ENCODE results near the gene PLXNA2.

Gene PLXNA2

DNA sequence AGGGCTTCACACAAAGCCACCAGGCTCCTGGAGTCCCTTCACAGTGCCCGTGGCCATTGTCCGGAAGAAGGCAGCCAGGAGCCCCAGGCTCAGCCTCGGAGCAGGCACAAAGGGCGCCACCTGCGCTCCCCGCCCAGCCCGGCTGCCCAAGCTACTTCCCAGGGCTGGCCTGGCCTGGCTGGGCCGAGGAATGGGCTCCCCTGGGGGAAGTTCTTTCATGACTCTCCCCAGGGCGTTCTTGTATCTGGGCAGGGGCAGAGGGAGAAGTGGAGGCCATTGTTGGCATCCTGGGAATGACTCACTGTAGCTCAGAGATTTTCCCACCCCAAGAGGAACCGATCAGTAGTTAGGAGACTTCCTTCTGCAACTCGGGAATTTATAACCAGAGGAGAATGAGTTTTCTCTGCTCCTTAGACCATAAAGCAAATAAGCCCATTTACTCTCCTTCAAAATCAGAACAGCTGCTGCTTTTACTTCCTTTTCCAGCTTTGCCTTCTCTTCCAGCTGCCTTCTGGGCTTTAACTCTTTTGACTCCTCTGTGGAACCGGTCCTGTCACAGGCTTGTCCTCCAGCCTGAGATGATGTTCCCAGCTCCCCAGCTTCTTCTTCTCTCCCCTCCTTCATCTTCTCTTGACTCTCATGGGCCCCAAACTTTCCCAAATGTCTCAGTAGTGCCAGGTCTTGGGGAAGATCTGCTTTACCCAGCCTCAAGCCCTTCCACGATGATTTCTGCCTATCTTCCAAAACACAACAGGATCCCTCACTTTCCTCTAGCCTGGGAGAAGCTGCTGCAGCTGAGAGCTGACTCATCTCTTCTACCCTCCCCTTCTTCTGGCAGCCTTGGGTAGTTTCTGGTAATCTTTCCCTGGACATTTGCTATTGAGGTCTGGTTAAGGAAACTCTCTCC is 214.6 kb downstream of the PLXNA2 start:
- DNase-seq (ENCODE audit: extremely low read depth, low read depth), result peak; percentile 44
- TF ChIP-seq, protein P1, sequence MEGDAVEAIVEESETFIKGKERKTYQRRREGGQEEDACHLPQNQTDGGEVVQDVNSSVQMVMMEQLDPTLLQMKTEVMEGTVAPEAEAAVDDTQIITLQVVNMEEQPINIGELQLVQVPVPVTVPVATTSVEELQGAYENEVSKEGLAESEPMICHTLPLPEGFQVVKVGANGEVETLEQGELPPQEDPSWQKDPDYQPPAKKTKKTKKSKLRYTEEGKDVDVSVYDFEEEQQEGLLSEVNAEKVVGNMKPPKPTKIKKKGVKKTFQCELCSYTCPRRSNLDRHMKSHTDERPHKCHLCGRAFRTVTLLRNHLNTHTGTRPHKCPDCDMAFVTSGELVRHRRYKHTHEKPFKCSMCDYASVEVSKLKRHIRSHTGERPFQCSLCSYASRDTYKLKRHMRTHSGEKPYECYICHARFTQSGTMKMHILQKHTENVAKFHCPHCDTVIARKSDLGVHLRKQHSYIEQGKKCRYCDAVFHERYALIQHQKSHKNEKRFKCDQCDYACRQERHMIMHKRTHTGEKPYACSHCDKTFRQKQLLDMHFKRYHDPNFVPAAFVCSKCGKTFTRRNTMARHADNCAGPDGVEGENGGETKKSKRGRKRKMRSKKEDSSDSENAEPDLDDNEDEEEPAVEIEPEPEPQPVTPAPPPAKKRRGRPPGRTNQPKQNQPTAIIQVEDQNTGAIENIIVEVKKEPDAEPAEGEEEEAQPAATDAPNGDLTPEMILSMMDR (IDR thresholded peaks at IDR 0.05; ENCODE audit: low read depth, low read length), result no peak

DNA sequence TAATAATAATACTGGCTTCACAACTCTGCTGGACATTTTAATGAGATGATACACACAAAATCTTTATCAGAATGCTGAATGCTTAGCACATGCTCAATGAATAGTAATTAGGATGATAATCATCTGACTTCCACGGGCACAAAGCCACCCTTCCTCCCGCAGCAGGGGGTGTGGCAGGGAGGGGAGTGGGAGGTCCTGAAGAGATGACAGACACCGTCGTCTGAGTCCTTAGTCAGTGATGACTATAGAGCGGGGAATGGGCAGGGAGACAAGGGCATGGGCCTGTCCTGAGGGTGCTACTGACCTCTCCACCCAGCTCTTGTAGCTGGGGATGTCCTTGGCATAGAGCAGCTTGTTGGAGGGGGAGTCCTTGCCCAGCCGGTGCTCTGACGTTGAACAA is 215.7 kb downstream of the PLXNA2 start:
- TF ChIP-seq, protein P1 (IDR thresholded peaks at IDR 0.05; ENCODE audit: low read depth, low read length), result no peak
- no peak for DNase-seq (ENCODE audit: extremely low read depth, low read depth)

DNA sequence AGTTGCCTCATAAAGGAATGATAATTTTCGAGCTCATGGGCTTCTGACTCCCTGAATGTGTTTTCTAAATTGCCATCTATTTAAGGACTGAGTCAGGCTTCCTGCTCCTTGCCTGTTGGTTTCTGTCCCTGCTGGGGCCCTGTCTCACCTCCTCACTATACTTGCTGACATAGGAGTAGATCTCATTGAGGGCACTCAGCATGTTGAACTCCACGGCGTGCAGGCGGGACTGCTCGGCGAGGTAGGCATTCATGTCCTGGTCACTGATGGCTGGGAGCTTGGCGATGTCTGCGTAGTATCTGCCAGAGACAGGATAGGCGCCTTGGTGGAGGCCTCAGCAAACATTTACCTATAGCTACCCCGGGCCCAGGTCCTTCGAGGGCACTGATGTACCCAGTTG is 216.3 kb downstream of the PLXNA2 start:
- no peak for DNase-seq (ENCODE audit: extremely low read depth, low read depth)
- TF ChIP-seq, protein P1 (IDR thresholded peaks at IDR 0.05; ENCODE audit: low read depth, low read length), result no peak

DNA sequence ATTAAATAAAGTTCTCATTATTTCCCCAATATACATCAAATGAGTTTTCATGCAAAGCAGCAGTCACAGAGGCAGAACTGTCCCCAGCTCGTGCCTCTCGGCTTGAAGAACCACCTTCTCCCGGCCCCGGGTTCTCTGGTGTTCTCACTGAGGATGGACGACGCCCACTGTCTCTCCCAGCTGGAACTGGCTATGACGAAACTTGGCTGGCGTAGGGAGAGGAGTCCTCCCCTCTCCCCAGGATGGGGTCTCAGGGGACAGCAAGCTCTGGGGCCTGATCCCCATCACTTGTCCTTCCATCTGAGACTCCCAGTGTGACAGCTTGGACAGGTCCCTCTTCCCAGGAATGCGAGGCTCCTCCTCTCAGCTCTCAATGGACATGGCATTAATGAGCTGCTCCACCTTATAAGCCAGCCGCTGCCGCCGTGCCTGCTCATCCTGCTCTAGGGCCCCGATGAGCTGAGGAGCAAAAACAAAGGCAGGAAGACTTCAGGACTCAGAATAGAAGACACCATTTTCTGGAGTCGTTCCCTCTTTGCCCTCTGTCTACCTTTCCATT is 217.2 kb downstream of the PLXNA2 start:
- no peak for DNase-seq (ENCODE audit: extremely low read depth, low read depth)
- TF ChIP-seq, protein P1 (IDR thresholded peaks at IDR 0.05; ENCODE audit: low read depth, low read length), result no peak

GRCh38 chr1:208025031-208025430 is 219.2 kb downstream of the PLXNA2 start:
- TF ChIP-seq, protein P1 (IDR thresholded peaks at IDR 0.05; ENCODE audit: low read depth, low read length), result no peak
- DNase-seq (ENCODE audit: extremely low read depth, low read depth), result peak; percentile 85

DNA sequence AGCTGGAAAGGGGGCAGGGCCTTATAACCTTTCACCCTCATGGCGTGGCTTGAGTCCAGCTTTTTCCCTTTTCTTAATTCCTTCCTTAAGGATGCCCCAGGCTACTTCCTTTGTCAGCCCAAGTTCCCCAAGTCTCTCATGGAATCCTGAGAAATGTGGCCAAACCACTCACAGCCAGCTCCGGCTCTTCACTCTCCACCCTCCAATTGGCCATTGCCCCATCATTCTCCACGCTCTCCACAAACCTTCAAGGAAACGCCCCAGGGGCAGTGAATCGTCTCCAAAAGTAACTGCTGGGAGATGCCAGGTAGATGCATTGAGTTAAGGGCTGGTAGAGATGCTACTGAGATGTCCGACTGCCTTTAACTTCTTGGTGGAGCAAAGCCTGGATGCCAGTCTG is 219.8 kb downstream of the PLXNA2 start:
- TF ChIP-seq, protein P1 (IDR thresholded peaks at IDR 0.05; ENCODE audit: low read depth, low read length), result no peak
- DNase-seq (ENCODE audit: extremely low read depth, low read depth), result no peak

DNA sequence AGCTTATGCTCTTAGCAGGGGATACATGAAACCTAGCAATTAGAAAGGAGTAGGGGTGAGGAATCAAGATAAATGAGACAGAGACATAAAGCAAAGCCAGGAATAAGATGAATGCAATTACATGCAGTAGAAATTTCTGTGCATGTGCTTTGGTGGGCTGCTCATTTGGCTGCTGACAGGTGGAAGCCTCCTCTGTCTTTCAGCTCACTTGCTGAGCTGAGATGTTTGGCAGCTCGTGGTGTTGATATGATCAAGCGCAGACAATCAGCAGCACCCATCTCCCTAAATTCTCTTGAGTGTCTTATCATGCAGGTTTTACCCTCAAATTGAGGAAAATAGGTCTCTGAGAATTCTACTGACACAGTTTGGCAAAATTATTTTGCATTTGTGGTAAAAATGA is 224.9 kb downstream of the PLXNA2 start:
- no peak for DNase-seq (ENCODE audit: extremely low read depth, low read depth)
- TF ChIP-seq, protein P1 (IDR thresholded peaks at IDR 0.05; ENCODE audit: low read depth, low read length), result no peak
